ENCODE results near the gene EPPIN. TPM values are rescaled to one million over a fixed set of nuclear protein-coding genes. Genes with fewer than 3 reads are reported as not detected.

EPPIN gene
- not detected in 2 replicates for total RNA-seq

GRCh38 chr20:45547206-45547770 is at the start of gene EPPIN:
Gene EPPIN, minus strand, starts transcription at chr20:45547401. Its CDS starts 44 bp downstream, at chr20:45547357.

GRCh38 chr20:45579184-45579583 is 32.0 kb upstream of the EPPIN start, which contains the start of gene WFDC8:
Gene WFDC8, minus strand, starts transcription at chr20:45579284. Its CDS starts 37 bp downstream, at chr20:45579247.

GRCh38 chr20:45539382-45539781 is 7.8 kb downstream of the EPPIN start, which contains the start of gene WFDC6:
Gene WFDC6, minus strand, starts transcription at chr20:45539482. Its CDS starts 75 bp downstream, at chr20:45539407.

GRCh38 chr20:45515147-45515913 is 31.9 kb downstream of the EPPIN start, which contains the start of gene SPINT3:
Gene SPINT3, minus strand, starts transcription at chr20:45515622. Its CDS starts 14 bp downstream, at chr20:45515608.

Other genes with a start within 250 kb of the EPPIN start
- gene RBPJL, start 240.6 kb downstream of the EPPIN start, total RNA-seq, result not detected in 2 replicates
- gene MATN4, start 239.1 kb downstream of the EPPIN start, total RNA-seq, result not detected in 2 replicates
- gene SDC4, start 199.0 kb downstream of the EPPIN start, total RNA-seq, result 98.4 and 102 TPM in 2 replicates
- gene SYS1, start 184.2 kb downstream of the EPPIN start, total RNA-seq, result 18.6 and 28.5 TPM in 2 replicates
- gene TP53TG5, start 169.1 kb downstream of the EPPIN start, total RNA-seq, result under 0.01 TPM in 1 of 2 replicates, not detected in the other
- gene DBNDD2, start 139.1 kb downstream of the EPPIN start, total RNA-seq, result 0.71 and 1.1 TPM in 2 replicates
- 21.6 and 23.3 TPM in 2 replicates for gene PIGT, start 131.3 kb downstream of the EPPIN start, total RNA-seq
- gene WFDC2, start 77.6 kb downstream of the EPPIN start, total RNA-seq, result not detected in 2 replicates
- gene SPINT3, start 31.8 kb downstream of the EPPIN start, total RNA-seq, result not detected in 2 replicates
- not detected in 2 replicates for gene WFDC6, start 7.9 kb downstream of the EPPIN start, total RNA-seq
- gene WFDC8, start 31.9 kb upstream of the EPPIN start, total RNA-seq, result not detected in 2 replicates
- gene WFDC10A, start 82.3 kb upstream of the EPPIN start, total RNA-seq, result not detected in 2 replicates
- not detected in 2 replicates for gene WFDC9, start 83.9 kb upstream of the EPPIN start, total RNA-seq
- gene WFDC11, start 122.8 kb upstream of the EPPIN start, total RNA-seq, result not detected in 2 replicates
- gene WFDC13, start 154.6 kb upstream of the EPPIN start, total RNA-seq, result not detected in 2 replicates
- 0.14 TPM in 1 of 2 replicates, not detected in the other for gene WFDC10B, start 157.6 kb upstream of the EPPIN start, total RNA-seq
- not detected in 2 replicates for gene SPINT4, start 174.9 kb upstream of the EPPIN start, total RNA-seq
- gene WFDC3, start 244.5 kb upstream of the EPPIN start, total RNA-seq, result 0.57 and 0.65 TPM in 2 replicates
- 18.5 and 25.2 TPM in 2 replicates for gene DNTTIP1, start 244.6 kb upstream of the EPPIN start, total RNA-seq